Activated CD4-positive, alpha-beta T cell treated with anti-CD3 and anti-CD28 coated beads, Interleukin-2, Interleukin-6, amounts not matched to agents 100 ng/mL and 50 ng/mL, durations not matched to agents 16 hours and 8 hours (primary cell): ENCODE results near the gene XIRP2.

ENCODE experiments used
- DNase-seq: peaks from one replicate; pipeline ENCODE4 v3.0.0-alpha.2; 2020

The XIRP2 gene

DNA sequence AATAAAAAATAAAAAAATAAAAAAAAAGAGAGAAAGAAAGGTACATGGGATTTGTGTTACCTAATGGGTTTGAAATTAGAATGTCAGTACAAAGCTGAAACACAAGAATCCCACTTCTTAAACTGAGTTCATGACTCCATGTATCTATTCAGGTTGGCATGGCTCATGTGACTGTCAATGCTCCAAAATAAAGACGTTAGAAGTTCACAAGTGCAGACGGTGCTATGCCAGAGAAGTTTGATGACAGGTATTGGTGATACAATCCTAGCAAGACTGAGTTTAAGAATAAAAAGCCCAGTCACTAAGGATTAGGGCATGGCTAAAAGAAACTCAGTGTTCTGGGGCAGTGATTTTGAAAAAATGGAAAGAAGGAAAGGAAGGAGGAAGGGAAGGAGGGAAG lies 254.3 kb downstream of the XIRP2 start:
- no peak for DNase-seq

DNA sequence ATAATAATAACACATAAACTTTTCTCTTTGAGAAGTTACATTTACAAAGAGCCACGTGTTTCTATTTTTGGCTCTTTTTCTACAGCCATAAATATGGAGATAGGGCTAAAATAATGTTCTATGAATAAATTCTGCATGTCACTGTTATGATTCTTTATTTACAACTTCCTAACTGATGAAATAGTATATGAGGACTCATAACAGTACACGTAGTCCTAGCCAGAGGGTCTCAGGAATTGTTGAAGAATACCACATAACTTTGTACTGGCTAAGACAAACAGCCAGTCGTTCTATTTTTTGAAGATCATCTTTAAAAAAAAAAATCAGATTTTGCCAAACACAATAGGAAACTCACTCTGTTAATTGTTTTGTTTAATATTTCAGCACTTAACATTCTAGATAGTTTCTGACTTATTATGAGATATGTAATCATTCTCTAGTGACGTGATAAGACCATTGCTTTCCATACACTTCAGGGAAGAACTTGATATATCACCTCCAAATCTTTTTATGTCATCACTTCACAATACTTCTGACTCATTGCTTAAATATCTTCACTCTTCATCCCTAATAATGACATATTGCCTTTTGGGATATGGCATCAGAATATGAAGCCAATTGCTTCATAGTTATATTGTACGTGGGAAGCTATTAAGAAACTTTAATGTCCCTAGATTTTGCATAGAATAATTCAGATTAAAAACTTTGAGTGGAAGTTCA lies 256.1 kb downstream of the XIRP2 start:
- DNase-seq: no peak

DNA sequence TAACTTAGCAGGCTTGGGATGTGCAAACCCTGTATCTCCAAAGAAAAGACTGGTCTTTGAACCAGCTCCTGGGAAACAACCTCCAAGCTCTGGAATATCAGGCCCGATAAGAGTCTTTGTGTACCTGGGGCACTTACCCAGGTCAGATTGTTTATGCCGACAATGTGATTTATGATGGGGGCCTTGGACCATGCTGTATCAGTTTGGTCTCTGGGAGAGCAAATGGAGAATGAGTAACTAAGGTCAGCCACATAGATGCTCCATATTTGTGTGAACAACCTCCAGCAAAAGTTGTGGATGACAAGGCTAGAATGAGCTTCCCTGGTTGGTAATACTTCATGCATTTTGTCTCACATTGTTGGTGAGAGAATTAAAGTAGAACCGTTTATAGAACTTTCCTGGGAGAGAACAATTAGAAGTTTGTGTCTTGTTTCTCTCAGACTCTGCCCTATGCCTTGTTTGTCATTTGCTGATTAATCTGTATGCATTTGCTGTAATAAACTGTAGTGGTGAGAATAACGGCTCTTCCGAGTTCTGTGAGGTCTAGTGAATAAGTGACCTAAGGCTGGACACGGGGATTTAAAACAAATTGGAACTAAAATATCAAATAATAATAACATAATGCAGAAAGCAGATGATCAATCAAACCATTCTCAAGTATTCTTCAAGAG lies 259.1 kb downstream of the XIRP2 start:
- DNase-seq: no peak

DNA sequence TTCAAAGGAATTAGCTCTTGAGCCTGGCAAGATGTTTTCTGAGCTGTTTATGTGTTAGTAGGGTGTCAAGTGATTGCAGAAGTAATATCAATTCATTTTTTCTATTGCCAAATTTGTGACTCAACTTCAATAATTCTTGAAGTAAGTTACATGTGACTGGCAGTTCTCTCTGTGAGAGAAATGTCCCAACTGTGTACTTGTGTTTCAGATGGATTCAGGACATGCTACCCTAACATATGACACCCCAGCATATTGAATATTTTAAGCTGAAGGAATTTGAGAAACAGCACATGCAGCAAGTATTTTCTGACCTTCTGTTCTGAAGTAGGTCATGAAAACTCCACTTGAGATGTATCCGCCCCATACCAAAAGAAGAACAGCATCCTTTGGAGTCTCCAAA lies 263.6 kb downstream of the XIRP2 start:
- DNase-seq: no peak

DNA sequence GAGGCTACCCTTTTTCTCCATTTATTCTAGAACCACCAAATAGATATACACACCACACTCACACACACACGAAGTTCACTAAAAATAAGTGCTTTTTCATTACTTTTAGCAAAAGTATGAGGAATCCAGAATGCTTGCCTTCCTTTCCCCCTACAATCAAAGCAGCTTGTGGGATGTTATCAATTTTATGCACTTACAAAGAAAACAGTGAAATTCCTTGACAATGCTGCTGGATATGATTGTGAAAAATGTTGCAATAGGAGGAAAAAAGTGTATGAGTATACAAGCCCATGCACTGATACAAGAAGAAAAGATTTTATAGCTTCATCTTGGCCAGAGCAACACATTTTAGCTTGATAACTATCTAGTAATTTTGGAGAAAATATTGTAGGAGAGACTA lies 269.2 kb downstream of the XIRP2 start:
- no peak for DNase-seq

DNA sequence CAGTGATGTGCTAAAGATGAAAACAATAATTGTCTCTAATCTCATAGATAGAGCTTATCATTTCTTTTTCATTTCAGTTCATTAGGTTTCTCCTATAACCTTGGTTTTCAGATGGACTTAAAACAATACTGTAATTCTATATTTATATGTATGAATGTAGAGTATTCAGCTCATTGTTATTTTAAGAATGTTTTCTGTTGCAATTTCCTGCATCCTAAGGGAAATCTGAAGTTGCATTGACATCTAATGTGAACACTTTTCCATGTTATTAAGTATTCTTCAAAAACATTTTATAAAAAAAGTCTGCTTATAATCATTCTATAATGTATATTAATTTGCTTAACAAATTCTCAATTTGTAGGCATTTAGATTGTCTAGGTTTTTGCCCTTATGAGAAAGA lies 288.9 kb downstream of the XIRP2 start:
- DNase-seq: no peak

DNA sequence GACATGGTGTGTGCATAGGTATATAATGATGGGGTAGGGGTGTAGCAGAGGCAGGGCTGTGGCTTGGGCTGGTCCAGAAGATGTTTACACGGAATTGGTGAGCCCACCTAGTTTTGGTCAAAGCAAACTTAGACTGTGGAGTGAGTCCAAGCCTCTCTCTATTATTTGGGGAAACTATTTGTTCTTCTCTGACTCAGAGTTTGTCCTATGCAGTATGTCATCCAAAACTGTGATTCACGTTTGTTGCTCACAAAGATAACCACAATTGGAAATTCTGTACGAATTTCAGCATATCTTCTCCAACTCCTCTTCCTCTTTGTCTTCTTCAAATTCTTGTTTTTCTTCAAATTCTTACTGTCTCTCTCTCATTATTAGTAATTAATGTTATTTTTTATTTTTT lies 292.9 kb downstream of the XIRP2 start:
- DNase-seq: no peak

DNA sequence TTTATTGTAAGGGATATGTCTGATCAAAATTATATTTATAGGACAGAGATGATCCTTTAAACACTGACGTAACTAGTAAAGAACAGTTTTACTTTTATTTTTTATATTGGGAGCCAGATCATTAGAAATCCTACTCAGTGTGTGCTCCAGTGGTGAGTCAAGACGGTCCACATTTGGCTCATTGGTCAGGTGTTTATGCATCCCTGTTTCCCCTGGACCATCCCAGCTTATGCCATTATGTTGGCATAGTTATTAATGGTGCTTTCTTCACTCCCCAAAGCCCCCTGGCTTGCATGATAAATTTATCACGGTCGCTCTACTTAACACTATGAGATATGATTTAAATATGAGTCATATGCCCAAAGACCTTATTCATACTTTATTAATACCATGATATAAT lies 293.4 kb downstream of the XIRP2 start:
- no peak for DNase-seq

DNA sequence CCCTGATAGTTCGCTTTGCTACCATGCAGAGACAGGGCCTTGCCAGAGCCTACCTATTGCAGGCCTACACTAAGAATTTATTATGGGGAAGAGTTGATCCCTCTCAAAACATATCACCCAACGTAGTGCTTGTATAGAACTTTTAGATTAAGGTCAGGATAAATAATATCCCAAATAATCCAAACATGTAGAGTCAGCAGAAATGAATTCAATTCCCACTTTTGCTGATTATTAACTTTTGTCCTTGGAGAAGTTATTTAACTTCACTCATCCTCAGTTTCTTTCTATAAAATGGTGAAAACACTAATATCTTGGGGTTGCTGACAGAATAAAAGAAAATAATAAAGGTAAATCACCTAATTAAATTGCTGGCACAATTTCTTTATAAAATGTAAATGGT lies 294.1 kb downstream of the XIRP2 start:
- no peak for DNase-seq

DNA sequence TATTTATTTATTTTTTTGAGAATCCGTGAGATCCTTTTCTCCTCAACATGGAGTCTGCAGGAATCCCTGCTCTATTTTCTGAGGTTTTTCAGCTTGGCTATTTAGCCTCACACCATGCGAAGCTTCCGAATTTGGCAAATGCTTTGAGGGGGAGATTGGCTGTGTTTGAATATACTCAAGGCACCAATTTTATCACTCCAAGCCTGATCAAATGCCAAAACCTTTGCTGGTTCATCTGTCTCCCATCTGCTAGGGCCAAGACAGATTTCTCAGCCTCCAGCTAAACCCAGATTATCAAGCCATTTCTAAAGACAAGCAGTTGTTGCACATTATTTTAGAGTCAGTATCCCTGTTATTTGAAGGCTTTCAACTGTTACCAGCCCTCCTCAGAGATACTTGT lies 295.7 kb downstream of the XIRP2 start:
- DNase-seq: no peak

DNA sequence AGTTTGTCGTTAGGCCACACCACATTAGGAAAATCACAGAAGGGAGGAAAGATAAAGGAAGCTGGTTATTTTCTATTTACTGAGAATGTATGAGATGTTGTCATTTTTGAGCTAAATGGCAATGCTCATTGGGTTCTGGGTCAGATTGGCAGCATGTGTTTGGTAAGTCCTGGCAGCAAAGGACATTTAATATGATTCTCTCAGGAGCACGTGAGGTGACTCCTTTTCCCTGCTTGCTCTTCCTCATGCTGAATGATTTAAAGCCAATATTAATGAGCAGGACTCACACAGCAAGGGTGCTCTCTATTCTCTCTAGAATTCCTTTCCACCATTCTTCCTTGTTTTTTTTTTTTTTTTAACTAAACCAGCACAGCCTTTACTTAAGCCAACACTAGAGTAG lies 298.2 kb downstream of the XIRP2 start:
- DNase-seq: no peak

DNA sequence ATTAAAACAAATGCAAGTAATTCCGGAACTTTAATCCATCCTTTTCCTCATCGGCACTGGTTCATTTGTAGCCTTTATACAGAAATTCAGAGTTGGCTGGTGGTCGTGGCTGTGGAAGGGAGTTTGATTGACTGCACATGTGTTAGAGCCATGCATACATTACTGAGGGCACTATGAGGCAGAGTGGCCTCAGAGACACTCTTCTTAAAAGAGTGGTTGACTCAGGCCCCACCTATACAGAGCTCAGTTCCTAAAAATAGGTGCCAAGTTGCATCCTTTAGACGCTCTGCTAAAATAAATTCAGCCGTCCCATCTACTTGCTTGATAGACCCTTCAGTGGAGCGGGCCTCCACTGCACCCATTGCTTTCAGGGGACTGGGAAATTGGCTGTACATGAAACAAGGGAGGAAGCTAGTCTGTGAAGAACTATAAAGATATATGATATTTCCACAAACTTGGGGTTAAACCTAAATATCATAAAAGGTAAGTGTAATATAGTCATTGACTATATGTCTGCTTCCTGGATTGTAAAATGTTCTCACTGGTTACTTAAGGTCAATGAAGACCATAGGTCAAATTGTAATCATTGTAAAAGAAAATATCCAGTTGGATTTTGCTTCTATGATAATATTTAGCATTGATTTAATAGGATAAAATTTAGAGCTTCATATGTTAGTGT lies 298.9 kb downstream of the XIRP2 start:
- DNase-seq: no peak

DNA sequence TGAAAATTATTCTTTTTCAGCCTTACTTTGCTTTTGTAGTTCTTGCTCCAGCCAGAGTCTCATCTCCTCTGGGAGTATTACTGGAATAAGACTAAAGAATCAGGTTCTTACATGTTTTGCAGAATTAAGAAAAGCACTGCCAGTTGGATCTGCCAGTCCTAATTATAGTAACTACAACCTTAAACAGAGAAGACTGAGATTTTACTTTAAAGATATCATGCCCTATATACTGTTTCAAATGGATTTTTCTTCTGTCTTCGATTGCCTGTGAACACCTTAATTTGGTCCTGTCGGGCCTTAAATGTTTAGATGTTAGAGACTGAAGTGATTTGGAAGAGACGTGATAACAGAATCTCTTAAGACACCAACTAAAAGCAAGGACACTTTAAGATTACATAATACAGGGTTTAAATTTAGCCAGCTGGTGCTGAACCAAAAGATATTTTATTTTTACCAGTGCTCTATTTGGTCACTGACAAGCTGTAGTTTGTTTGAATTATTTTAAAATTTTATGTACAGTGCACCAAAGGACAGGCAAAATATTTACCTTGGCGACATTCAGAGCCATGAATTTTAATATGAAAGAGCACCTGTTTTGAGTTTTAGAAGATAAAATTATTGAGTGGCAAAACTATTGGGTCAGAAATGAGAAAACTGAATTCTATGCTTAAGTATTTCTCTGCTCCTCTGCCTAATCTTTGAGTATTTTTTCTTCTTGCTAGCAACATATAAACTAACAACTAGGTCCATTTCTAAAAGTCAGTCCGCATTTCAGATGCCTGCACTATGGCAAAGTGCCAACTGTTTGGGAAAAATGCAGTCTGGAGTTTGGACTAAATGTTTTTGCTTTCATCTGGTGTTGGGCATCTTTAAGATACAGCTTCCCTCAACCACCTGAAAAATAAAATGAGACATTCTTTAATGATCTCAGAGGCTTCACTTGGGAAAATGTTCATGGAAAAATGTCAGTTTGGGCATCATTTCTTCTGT lies 300.0 kb downstream of the XIRP2 start:
- no peak for DNase-seq

DNA sequence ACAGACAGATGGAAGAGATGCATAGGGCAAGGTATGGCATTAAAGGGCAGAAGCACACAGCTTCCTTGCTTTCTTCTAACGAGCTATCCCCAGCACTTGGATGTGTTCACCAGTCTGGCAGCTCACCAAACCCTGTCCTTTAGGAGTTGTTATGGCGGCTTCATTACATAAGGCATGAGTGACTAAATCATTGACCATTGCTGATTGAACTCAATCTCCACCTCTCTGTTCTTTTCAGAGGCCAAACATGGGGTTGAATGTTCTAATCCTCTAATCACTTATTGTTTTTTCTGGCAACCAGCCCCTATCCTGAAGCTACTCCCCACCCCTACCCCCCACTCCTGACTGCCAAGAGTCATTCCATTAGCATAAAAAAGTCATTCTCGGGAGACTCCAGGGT lies 301.8 kb downstream of the XIRP2 start:
- DNase-seq: no peak

DNA sequence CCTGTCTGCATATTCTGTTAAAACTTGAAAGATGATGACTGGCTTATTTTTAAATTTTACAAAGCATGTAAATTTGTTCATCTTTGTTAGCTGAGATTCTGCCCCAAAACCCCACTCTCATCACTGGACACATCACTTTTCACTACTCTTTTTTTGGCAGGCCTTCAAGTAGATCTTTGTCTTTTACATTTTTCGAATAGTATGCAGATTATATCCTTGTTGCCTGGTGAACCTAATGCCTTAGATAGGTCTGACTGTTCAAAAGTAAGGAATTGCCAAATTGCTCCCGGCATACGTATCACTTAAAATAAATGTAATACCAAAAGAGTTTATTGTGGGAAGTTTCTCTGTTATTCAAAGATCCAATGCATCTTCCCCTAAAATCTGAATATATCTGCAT lies 303.3 kb downstream of the XIRP2 start:
- DNase-seq: no peak

DNA sequence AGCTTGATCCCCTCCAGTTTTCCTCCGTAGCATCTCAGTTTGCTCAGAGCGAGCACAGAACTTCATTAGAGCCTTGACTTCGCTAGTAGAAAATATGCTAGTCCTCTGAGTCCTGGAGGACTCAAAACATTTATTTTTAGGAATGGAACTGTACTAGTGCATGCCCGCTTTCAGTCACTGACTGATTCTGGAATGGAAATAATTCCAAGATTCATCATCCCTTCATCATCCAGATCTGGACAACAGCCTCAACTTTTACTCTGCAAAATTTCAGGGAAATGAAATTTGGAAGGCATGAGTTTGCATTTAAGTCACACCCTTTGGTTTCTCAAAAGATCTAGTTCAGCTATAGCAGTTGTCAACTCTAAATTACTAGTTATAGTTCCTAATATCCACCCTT lies 304.6 kb downstream of the XIRP2 start:
- DNase-seq: no peak

DNA sequence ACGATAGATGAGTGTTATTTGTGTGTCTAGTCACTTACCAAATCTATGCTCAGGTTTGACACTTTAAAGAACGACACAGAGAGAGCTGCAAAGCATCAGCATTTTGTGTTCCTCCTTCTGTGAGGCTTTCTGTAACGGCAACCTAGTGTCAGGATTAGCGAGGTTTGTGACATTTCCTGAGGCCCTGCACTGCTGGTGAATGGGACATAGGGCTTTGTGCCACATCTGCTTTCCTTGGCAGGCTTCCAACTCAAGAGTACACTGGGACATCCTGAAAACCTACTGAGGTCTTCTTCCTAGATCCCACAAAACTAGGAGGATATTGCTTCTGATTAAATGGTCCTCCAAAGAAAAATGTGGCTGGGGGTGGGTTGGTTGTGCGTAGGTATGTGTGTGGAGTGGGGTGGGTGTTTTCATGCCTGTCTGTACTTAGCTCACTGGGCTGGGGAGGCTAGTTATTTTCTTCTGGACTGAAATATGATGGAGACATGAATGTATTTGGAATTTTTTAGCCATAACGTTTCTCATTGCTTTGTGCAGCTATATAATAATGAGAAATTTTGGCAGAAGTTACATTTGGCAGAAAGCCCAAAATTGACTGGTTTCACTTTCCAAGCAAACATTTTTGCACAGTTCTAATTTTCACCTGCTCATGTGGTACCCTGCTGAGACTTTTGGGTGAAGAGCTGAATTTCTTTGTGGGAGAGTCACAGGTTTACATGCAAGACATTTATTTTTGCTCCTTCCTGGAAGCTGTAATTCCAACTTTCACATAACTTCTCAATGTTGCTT lies 308.4 kb downstream of the XIRP2 start:
- DNase-seq: no peak

DNA sequence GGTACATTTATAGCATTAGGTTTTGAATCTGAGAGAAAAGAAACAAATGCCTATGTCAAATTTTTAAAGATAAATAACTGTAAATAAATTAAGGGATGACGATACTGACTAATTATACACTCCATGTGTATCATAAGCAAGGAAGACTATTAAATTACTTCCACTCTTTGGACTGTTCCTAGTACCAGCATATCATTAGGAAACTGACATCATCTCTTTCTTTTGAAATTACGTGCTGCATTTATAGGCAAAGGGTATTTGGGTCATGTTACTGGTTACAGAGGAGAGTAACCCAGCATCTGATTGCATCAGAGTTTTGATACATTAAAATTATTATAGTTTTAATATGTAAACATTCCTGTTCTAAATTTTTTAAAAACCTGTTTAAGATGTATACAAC lies 309.7 kb downstream of the XIRP2 start:
- no peak for DNase-seq

DNA sequence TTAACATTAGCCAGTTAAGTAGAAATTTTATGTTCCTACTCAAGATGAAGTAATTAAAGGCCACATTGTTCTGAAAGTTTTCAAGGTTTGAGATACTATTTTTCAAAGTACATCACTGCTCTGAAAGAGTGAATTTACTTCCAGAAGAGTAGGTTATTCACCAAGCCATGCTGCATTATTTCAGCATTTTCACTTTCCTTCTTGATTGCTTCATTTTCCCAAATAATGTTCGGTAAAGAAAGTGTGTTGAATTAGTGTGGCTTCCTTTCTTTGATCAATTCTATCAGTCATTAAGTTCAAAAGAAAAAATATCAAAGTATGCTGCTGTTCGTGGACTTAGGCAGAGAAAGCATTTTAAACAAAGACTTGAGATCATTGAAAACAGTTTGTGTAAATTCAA lies 310.3 kb downstream of the XIRP2 start:
- no peak for DNase-seq

DNA sequence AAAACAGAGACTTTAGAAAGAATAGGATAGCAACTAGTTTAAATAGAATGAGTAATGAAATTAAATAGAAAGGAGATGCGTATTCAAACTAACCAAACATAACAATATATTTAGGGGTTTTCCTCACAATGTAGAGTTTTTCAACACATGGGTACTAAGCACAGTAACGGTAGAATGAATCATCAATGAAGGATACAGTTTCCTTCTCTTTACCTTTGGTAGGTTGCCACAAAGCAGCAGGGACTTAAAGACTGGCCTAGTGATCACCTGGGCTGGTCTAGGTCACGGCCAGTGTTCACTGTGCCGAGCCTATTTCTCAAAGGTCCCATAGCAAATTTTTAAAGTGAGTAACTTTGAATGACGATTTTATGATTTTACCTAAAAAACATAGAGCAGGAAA lies 311.7 kb downstream of the XIRP2 start:
- no peak for DNase-seq

DNA sequence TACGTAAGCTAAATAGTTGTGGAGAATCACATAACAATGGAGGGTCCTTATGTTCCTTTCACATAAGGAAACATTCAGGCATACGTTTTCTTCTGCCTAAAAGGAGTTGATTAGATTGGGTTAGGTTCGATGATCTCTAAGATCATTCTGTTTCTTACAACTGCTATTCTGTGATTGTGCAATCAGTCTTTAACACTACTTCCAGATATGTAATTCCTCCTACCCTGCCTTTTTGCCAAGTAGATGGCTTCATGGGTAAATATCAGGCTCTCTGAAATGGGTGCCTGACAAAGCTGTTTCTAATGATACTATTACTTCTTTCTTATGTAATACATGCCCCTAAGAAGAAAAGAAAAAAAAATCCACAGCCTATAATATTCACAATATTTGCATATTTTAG lies 321.5 kb downstream of the XIRP2 start:
- DNase-seq: no peak

DNA sequence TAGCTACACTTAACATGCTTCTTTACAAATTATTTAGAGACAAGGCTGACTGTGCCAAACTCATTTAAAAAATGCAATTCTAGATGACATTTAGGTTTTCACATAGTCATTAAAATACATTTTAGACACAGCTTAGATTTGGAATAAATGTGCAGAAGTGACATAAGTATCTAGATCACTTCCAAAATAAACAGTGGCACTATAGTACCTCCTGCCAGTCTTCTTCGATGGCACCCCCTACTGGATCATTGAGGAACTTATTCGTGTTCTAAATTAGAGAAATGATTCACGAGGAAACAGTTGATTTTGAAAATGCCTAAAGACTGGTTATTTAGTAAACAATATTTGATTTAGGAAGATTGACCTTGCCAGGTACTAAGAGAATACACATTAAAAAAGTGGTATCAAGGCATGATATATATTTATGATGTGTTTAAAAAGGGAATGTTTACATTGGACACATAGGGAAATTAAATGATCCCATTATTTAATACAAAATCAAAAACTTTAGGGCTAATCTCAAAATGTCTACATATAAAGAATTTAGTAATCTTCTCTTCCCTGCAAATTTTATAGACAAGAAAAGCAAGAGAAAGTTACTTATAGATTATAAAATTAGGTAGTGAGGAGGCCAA lies 323.9 kb downstream of the XIRP2 start:
- peak; percentile 59 for DNase-seq
